Tibial nerve (tissue), 3 donors: Measurements from ENCODE around the gene KCNC2.

Experiments used
- CTCF ChIP-seq, 5 experiments: fragments of 200-600 bp in 3 of 5; fragments of 450-650 bp in 2 of 5; sonication (generic) in 3 of 5; IDR thresholded peaks; one replicate each; pipeline ENCODE4 v1.5.1; 2016 to 2019; ENCODE audit warnings: antibody characterized with exemption in 5 of 5, mild to moderate bottlenecking in 3 of 5, moderate library complexity in 2 of 5
- POLR2A ChIP-seq, 2 donors: fragments of 450-650 bp; IDR thresholded peaks; one replicate each; pipeline ENCODE4 v1.6.1; 2017; ENCODE audit warnings: antibody characterized with exemption in 2 of 2, mild to moderate bottlenecking in 2 of 2, moderate library complexity in 2 of 2

- TF ChIP-seq CTCF (IDR thresholded peaks at IDR 0.05): no peak
- TF ChIP-seq POLR2A (IDR thresholded peaks at IDR 0.05): no peak
Observed at GRCh38 chr12:75190846-75191245, 18.8 kb downstream of the KCNC2 start.
